Measurements from ENCODE around the gene CFAP61.

DNA sequence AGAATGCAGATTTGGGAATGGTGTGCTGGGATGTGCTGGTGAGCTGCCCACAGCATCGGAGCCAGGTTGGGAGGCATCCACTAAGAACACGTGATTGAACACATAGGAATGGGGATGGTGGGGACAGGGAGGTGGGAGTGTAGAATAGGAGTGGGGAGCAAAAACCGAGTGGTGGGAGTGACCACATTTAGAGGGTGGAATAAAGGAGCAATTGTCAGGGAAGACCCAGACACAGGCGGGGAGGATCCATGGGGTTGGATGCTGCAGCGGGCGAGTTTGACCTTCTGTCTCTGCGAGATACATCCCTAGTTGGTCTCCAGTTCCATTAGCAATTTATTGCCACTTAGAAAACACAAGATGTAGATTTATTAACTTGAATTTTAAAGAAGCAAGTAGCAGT is 30.5 kb upstream of the CFAP61 start:
- TF ChIP-seq CTCF (IDR thresholded peaks at IDR 0.05) (no peak), POLR2A (IDR thresholded peaks at IDR 0.05) (no peak)

Data from thyroid gland (tissue), 4 donors.